Natural killer cell treated with Interleukin-12 subunit alpha and Interleukin-12 subunit beta and Interleukin-15 and Interleukin-18, amount 100 ng/mL, for 72 hours (primary cell): Measurements from ENCODE around the gene RNF150. TPM values are rescaled to one million over a fixed set of nuclear protein-coding genes. Genes with fewer than 3 reads are reported as not detected.

Source experiments
- ATAC-seq, 2 donors: fragments of 150-1000 bp; cut with Tn5 transposase in 1 of 2; sonication (Bioruptor Pico), chemical (Tn5 transposase) in 1 of 2; 2 replicates each; pipeline ENCODE4 v1.10.0; 2021
- DNase-seq: peaks from one replicate; pipeline ENCODE4 v3.0.0; 2022; ENCODE audit warnings: low spot score
- H3K27ac Mint-ChIP-seq, 2 donors: 1 replicate in 1 of 2; 2 replicates in 1 of 2; pipeline ENCODE4 v1.8.0; 2022; ENCODE audit warnings: mixed read lengths in 2 of 2, mild to moderate bottlenecking in 1 of 2, moderate library complexity in 1 of 2
- H3K27me3 Mint-ChIP-seq, 2 donors: 1 replicate in 1 of 2; 2 replicates in 1 of 2; pipeline ENCODE4 v1.8.0; 2022; ENCODE audit warnings: mixed read lengths in 2 of 2
- H3K36me3 Mint-ChIP-seq: one replicate; pipeline ENCODE4 v1.8.0; 2022; ENCODE audit warnings: mixed read lengths
- H3K4me1 Mint-ChIP-seq, 2 donors: 1 replicate in 1 of 2; 2 replicates in 1 of 2; pipeline ENCODE4 v1.8.0; 2022; ENCODE audit warnings: low read depth in 2 of 2, mixed read lengths in 2 of 2, mild to moderate bottlenecking in 1 of 2
- H3K4me3 Mint-ChIP-seq: one replicate; pipeline ENCODE4 v1.8.0; 2022; ENCODE audit warnings: mixed read lengths
- H3K9me3 Mint-ChIP-seq: 2 replicates; pipeline ENCODE4 v1.8.0; 2022; ENCODE audit warnings: mixed read lengths
- total RNA-seq, 2 donors: library from RNA; stranded (reverse); gene quantifications; one replicate each; pipeline ENCODE4 v1.2.3, GENCODE V29; 2022

Gene RNF150
- total RNA-seq, 2 donors from 2014 or later: not detected

- H3K36me3 Mint-ChIP-seq: no peaks in the 10 kb centered on the region
- no peak overlapping the region for H3K4me3 Mint-ChIP-seq
- H3K27me3 Mint-ChIP-seq: no peaks in the 10 kb centered on the region
- no peak overlapping the region for H3K27ac Mint-ChIP-seq
- DNase-seq (no peak), ATAC-seq (no peak)
- no peaks in the 10 kb centered on the region for H3K4me1 Mint-ChIP-seq
- no peaks in the 10 kb centered on the region for H3K9me3 Mint-ChIP-seq
Measured at GRCh38 chr4:140943486-140944198, 189.6 kb downstream of the RNF150 start.

GRCh38 chr4:140940589-140940988, 192.7 kb downstream of the RNF150 start:
- Mint-ChIP-seq H3K36me3 (no peaks in the 10 kb centered on the region), H3K9me3 (no peaks in the 10 kb centered on the region), H3K4me1 (no peaks in the 10 kb centered on the region), H3K27me3 (no peaks in the 10 kb centered on the region), H3K4me3 (no peak overlapping the region), H3K27ac (no peak overlapping the region)
- DNase-seq (no peak), ATAC-seq (no peak)

- Mint-ChIP-seq H3K27ac (no peak overlapping the region), H3K36me3 (no peaks in the 10 kb centered on the region), H3K4me1 (no peaks in the 10 kb centered on the region), H3K9me3 (peaks cover 3% of the 10 kb centered on the region), H3K27me3 (peaks cover 0 to 2% of the 10 kb centered on the region in 2 donors), H3K4me3 (no peak overlapping the region)
- ATAC-seq (no peak), DNase-seq (no peak)
Measured at GRCh38 chr4:140937866-140938265, 195.4 kb downstream of the RNF150 start.

- H3K27me3 Mint-ChIP-seq: peaks cover 0 to 8% of the 10 kb centered on the region in 2 donors
- H3K27ac Mint-ChIP-seq: no peak overlapping the region
- ATAC-seq (no peak), DNase-seq (no peak)
- H3K4me3 Mint-ChIP-seq: no peak overlapping the region
- no peaks in the 10 kb centered on the region for H3K4me1 Mint-ChIP-seq
- no peaks in the 10 kb centered on the region for H3K36me3 Mint-ChIP-seq
- H3K9me3 Mint-ChIP-seq: peaks cover 4% of the 10 kb centered on the region
Measured at GRCh38 chr4:140935254-140935653, 198.0 kb downstream of the RNF150 start.

GRCh38 chr4:140932501-140933045, 200.7 kb downstream of the RNF150 start:
- peaks cover 0 to 8% of the 10 kb centered on the region in 2 donors for H3K27me3 Mint-ChIP-seq

GRCh38 chr4:140931911-140932310, 201.4 kb downstream of the RNF150 start:
- Mint-ChIP-seq H3K27ac (no peak overlapping the region), H3K4me1 (no peaks in the 10 kb centered on the region), H3K4me3 (no peak overlapping the region)

More at GRCh38 chr4:140932501-140933045, 200.7 kb downstream of the RNF150 start:
- Mint-ChIP-seq H3K4me3 (no peak overlapping the region), H3K36me3 (no peaks in the 10 kb centered on the region), H3K9me3 (peaks cover 4% of the 10 kb centered on the region), H3K27ac (no peak overlapping the region), H3K4me1 (no peaks in the 10 kb centered on the region)
- no peak for DNase-seq
- no peak for ATAC-seq

GRCh38 chr4:140930557-140930956, 202.7 kb downstream of the RNF150 start:
- Mint-ChIP-seq H3K36me3 (no peaks in the 10 kb centered on the region), H3K9me3 (peaks cover 4% of the 10 kb centered on the region), H3K27ac (no peak overlapping the region), H3K4me1 (no peaks in the 10 kb centered on the region), H3K27me3 (peaks cover 0 to 8% of the 10 kb centered on the region in 2 donors), H3K4me3 (no peak overlapping the region)
- DNase-seq (no peak), ATAC-seq (no peak)

More at GRCh38 chr4:140931911-140932310, 201.4 kb downstream of the RNF150 start:
- no peak for ATAC-seq
- no peak for DNase-seq
- peaks cover 0 to 8% of the 10 kb centered on the region in 2 donors for H3K27me3 Mint-ChIP-seq
- no peaks in the 10 kb centered on the region for H3K36me3 Mint-ChIP-seq
- H3K9me3 Mint-ChIP-seq: peaks cover 4% of the 10 kb centered on the region

- Mint-ChIP-seq H3K36me3 (no peaks in the 10 kb centered on the region), H3K27ac (no peak overlapping the region), H3K4me1 (no peaks in the 10 kb centered on the region), H3K4me3 (no peak overlapping the region), H3K27me3 (peaks cover 0 to 8% of the 10 kb centered on the region in 2 donors), H3K9me3 (peaks cover 4% of the 10 kb centered on the region)
- ATAC-seq: no peak
- DNase-seq: no peak
Measured at GRCh38 chr4:140930011-140930410, 203.3 kb downstream of the RNF150 start.

- H3K27ac Mint-ChIP-seq: no peak overlapping the region
- no peaks in the 10 kb centered on the region for H3K36me3 Mint-ChIP-seq
- H3K4me1 Mint-ChIP-seq: no peaks in the 10 kb centered on the region
- H3K27me3 Mint-ChIP-seq: peaks cover 0 to 8% of the 10 kb centered on the region in 2 donors
- DNase-seq: no peak
- H3K9me3 Mint-ChIP-seq: peaks cover 4% of the 10 kb centered on the region
- H3K4me3 Mint-ChIP-seq: no peak overlapping the region
- no peak for ATAC-seq
Measured at GRCh38 chr4:140928880-140929279, 204.4 kb downstream of the RNF150 start.

GRCh38 chr4:140926672-140927071, 206.6 kb downstream of the RNF150 start:
- no peak for ATAC-seq
- H3K27ac Mint-ChIP-seq: no peak overlapping the region

GRCh38 chr4:140925417-140925816, 207.9 kb downstream of the RNF150 start:
- DNase-seq (no peak), ATAC-seq (no peak)
- no peaks in the 10 kb centered on the region for H3K4me1 Mint-ChIP-seq
- H3K4me3 Mint-ChIP-seq: no peak overlapping the region
- no peaks in the 10 kb centered on the region for H3K9me3 Mint-ChIP-seq
- H3K27me3 Mint-ChIP-seq: no peaks in the 10 kb centered on the region
- no peak overlapping the region for H3K27ac Mint-ChIP-seq
- H3K36me3 Mint-ChIP-seq: no peaks in the 10 kb centered on the region

More at GRCh38 chr4:140926672-140927071, 206.6 kb downstream of the RNF150 start:
- DNase-seq: no peak
- H3K4me1 Mint-ChIP-seq: no peaks in the 10 kb centered on the region
- H3K27me3 Mint-ChIP-seq: no peaks in the 10 kb centered on the region
- no peak overlapping the region for H3K4me3 Mint-ChIP-seq
- no peaks in the 10 kb centered on the region for H3K36me3 Mint-ChIP-seq
- H3K9me3 Mint-ChIP-seq: no peaks in the 10 kb centered on the region

- Mint-ChIP-seq H3K4me3 (no peak overlapping the region), H3K27me3 (no peaks in the 10 kb centered on the region), H3K4me1 (no peaks in the 10 kb centered on the region), H3K9me3 (no peaks in the 10 kb centered on the region), H3K27ac (no peak overlapping the region), H3K36me3 (no peaks in the 10 kb centered on the region)
- DNase-seq: no peak
- peak in 1 of 2 donors; percentile 28 for ATAC-seq
Measured at GRCh38 chr4:140924761-140925392, 208.4 kb downstream of the RNF150 start.

GRCh38 chr4:140906993-140907962, 226.0 kb downstream of the RNF150 start:
- Mint-ChIP-seq H3K27me3 (no peaks in the 10 kb centered on the region), H3K4me3 (no peak overlapping the region), H3K4me1 (no peaks in the 10 kb centered on the region), H3K9me3 (peaks cover 3% of the 10 kb centered on the region), H3K27ac (no peak overlapping the region), H3K36me3 (no peaks in the 10 kb centered on the region)
- ATAC-seq (no peak), DNase-seq (no peak)
